ENCODE measurements around the gene ANO6.

DNA sequence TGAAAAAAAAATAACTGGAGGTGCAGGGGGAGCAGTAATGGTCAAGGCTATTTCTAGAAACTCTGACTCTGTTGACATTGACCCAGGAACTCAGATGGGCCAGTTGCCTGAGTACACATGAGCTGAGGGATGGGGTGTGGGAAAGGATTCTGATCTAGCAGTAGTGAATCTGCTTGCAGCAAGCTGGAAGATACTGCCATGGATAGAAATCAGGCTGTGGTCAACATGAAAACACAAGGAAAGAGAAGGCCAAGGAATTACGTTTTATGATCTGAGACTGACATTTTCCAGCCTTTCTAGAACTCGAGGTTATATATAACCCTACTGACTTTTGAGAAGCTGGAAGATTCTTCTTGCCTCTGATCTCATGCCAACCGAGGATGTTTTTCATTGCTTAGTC, 90.0 kb downstream of the ANO6 start:
- no peak for TF ChIP-seq POLR2A (IDR thresholded peaks at IDR 0.05)
- TF ChIP-seq, protein P1, sequence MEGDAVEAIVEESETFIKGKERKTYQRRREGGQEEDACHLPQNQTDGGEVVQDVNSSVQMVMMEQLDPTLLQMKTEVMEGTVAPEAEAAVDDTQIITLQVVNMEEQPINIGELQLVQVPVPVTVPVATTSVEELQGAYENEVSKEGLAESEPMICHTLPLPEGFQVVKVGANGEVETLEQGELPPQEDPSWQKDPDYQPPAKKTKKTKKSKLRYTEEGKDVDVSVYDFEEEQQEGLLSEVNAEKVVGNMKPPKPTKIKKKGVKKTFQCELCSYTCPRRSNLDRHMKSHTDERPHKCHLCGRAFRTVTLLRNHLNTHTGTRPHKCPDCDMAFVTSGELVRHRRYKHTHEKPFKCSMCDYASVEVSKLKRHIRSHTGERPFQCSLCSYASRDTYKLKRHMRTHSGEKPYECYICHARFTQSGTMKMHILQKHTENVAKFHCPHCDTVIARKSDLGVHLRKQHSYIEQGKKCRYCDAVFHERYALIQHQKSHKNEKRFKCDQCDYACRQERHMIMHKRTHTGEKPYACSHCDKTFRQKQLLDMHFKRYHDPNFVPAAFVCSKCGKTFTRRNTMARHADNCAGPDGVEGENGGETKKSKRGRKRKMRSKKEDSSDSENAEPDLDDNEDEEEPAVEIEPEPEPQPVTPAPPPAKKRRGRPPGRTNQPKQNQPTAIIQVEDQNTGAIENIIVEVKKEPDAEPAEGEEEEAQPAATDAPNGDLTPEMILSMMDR (IDR thresholded peaks at IDR 0.05): no peak
